Body of pancreas (tissue), 4 donors: Measurements from ENCODE around the gene KTN1. TPM values are rescaled to one million over a fixed set of nuclear protein-coding genes. Genes with fewer than 3 reads are reported as not detected.

Source experiments
- ATAC-seq: fragments of 150-250 bp; one replicate; pipeline ENCODE4 v1.9.1; 2016
- DNase-seq, 4 donors: peaks; one replicate each; pipeline ENCODE4 v3.0.0-alpha.2; 2019
- H3K27ac ChIP-seq, 4 donors: fragments of 200-600 bp; sonication (generic); 1 replicate in 3 of 4; 2 replicates in 1 of 4; pipeline versions ENCODE4 v1.5.1 to v1.6.1; 2016 to 2019; ENCODE audit warnings: mild to moderate bottlenecking in 1 of 4, mixed read lengths in 1 of 4, moderate library complexity in 1 of 4
- H3K27me3 ChIP-seq, 2 donors: fragments of 200-600 bp; sonication (generic); one replicate each; pipeline ENCODE4 v1.6.0; 2016; ENCODE audit warnings: mild to moderate bottlenecking in 1 of 2
- H3K36me3 ChIP-seq, 2 donors: fragments of 200-600 bp; sonication (generic); replicated peaks in 1 of 2; 2 replicates each; pipeline ENCODE4 v1.5.1; 2016; ENCODE audit warnings: low read depth in 2 of 2; ENCODE audit not compliant: insufficient read depth in 1 of 2
- H3K4me1 ChIP-seq: fragments of 200-600 bp; sonication (generic); one replicate; pipeline ENCODE4 v1.6.0; 2016
- H3K4me3 ChIP-seq, 2 donors: fragments of 200-600 bp; sonication (generic); 1 replicate in 1 of 2; 2 replicates in 1 of 2; pipeline ENCODE4 v1.5.1; 2016 to 2019
- H3K9me3 ChIP-seq, 3 donors: fragments of 200-600 bp; sonication (generic); 1 replicate in 2 of 3; 2 replicates in 1 of 3; pipeline ENCODE4 v1.5.1; 2016
- POLR2A ChIP-seq, 3 donors: fragments of 450-650 bp; IDR thresholded peaks; one replicate each; pipeline ENCODE4 v1.6.1; 2016; ENCODE audit warnings: antibody characterized with exemption in 3 of 3, mild to moderate bottlenecking in 2 of 3
- WGBS, 2 donors: methylation state at CpG; one replicate each; pipeline ENCODE4 v1.1.5; 2017; 5-methylcytosine and 5-hydroxymethylcytosine counted together
- intact Hi-C: fragments of 100-400 bp; cut with DNase I; formaldehyde crosslinking; loops from one replicate; pipeline ENCODE4 v1.15.1; 2023
- total RNA-seq, 2 donors: library from RNA; depleted of rRNA; stranded (reverse); fragments of >200 nt; gene quantifications; one replicate each; pipeline ENCODE4 v1.1.0, GENCODE V29; 2016
- TF ChIP-seq, protein P1 (sequence below), 7 experiments: fragments of 450-650 bp in 4 of 7; fragments of 200-600 bp in 3 of 7; sonication (generic) in 3 of 7; IDR thresholded peaks; one replicate each; pipeline ENCODE4 v1.5.1; 2016 to 2019; ENCODE audit warnings: antibody characterized with exemption in 7 of 7

The KTN1 gene
- total RNA-seq, 2 donors from 2014 or later: 57.0 to 91.8 TPM

DNA sequence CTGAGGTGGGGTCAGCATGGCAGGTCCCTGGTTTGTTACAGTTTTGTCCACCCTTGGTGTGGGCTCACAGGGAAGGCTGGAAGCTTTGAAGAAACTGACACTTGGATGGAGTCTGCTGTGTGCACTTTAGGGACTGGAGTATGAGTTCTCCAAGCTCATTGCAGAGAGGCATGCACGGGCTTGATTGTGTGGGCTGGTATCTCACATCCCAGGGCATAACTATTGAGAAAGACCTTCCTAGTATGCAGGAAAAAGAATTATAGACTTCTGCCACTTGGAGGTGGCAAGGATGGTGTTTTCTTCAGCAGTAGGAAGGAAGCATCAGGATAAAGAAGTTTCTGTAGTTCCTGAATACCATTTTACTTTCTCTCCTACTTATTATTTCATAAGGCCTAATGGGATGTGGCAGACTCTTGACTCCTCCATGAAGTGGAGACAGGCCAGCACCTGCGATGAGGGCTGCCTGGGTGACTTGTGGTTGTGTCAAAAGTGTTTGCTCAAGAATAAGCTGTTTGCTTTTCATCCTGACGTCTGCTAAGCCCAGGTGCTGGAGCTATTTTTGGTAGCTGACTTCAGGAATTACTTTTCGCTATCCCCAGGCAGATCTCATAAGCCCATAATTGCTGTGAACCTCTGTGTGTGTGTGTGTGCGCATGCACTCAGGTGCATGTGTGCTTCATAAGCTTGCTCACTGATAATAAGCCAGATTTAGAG lies 125.8 kb downstream of the KTN1 start:
- TF ChIP-seq POLR2A (IDR thresholded peaks at IDR 0.05): no peak
- TF ChIP-seq, protein P1, sequence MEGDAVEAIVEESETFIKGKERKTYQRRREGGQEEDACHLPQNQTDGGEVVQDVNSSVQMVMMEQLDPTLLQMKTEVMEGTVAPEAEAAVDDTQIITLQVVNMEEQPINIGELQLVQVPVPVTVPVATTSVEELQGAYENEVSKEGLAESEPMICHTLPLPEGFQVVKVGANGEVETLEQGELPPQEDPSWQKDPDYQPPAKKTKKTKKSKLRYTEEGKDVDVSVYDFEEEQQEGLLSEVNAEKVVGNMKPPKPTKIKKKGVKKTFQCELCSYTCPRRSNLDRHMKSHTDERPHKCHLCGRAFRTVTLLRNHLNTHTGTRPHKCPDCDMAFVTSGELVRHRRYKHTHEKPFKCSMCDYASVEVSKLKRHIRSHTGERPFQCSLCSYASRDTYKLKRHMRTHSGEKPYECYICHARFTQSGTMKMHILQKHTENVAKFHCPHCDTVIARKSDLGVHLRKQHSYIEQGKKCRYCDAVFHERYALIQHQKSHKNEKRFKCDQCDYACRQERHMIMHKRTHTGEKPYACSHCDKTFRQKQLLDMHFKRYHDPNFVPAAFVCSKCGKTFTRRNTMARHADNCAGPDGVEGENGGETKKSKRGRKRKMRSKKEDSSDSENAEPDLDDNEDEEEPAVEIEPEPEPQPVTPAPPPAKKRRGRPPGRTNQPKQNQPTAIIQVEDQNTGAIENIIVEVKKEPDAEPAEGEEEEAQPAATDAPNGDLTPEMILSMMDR (IDR thresholded peaks at IDR 0.05): no peak
- Histone ChIP-seq H3K9me3 (no peaks in the 10 kb centered on the region), H3K36me3 (no peaks in the 10 kb centered on the region), H3K27ac (no peak overlapping the region), H3K4me3 (no peak overlapping the region), H3K27me3 (no peaks in the 10 kb centered on the region), H3K4me1 (peaks cover 5% of the 10 kb centered on the region)
- WGBS, 2 donors: 33 to 41% methylated on average over 5 of the region's 5 CpGs
- peak; percentile 72 for ATAC-seq
- peak; percentile 23 to 62 (median 59) for DNase-seq
- intact Hi-C loops: loop anchor here (10.0 kb wide), 1 partner anchor 769 kb away; no protein-coding TSS in a partner anchor

DNA sequence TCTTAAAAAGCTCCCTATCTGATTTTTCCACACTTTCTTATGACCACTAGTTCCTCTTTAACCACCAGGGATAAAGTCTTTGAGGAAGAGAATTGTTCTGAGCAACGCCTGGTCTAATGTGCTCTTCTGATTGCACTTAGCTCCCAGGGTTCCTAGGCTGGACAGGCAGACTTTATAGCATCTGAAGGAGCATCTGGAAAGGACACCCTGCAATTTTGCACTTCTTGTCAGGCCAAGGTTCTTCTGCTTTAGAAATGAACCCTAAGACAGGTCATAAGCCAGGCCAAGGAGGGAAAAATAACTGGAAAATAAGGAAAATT lies 126.3 kb downstream of the KTN1 start:
- Histone ChIP-seq H3K27ac (no peak overlapping the region), H3K27me3 (no peaks in the 10 kb centered on the region), H3K4me1 (peaks cover 5% of the 10 kb centered on the region), H3K36me3 (no peaks in the 10 kb centered on the region), H3K9me3 (no peaks in the 10 kb centered on the region), H3K4me3 (no peak overlapping the region)
- WGBS, 2 donors: 58 to 59% methylated on average over 1 of the region's 1 CpG
- DNase-seq (no peak), ATAC-seq (no peak)
- intact Hi-C loops: loop anchor here (10.0 kb wide), 1 partner anchor 768 kb away; no protein-coding TSS in a partner anchor
- TF ChIP-seq, protein P1 (IDR thresholded peaks at IDR 0.05): no peak
- no peak for TF ChIP-seq POLR2A (IDR thresholded peaks at IDR 0.05)

DNA sequence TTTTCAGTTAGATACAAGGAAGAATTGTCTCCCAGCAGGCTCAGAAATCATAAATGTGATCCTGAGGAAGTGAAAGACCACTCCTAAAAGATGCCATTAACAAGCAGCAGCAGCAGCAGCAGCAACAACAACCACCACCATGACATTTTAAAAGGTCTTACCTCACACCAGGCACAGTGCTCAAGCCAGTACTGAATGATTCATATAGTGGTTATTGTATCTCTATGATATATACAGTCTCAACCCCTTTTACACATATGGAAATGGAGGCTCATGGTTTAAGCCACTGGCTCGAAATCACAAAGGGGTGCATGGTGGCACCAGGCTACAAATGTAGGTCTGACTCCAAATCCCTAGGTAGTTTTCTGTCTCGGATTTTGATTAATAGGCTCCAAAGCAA lies 126.9 kb downstream of the KTN1 start:
- intact Hi-C loops: loop anchor here (10.0 kb wide), 1 partner anchor 768 kb away; no protein-coding TSS in a partner anchor
- WGBS, 2 donors: 50 to 55% methylated on average over 2 of the region's 2 CpGs

DNA sequence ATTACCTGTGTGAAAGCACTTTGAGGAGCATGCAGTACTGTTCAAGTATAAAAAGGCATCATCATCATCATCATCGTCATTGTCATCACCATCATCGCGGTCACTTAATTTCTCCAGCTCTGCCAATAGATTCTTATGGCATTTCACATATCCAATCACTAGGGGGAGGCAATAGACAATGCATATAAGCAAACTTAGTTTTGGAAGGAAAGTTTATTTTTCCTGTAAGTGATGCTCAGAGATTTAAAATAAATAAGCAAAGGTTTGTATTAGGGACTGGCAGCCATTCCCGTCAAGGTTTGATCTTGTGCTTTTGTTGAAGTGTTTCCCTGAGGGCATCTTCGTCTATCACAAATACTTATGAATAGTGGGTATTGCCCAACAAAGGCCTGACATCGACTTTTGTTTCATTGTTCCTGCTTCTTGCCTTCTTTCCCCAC lies 127.4 kb downstream of the KTN1 start:
- intact Hi-C loops: loop anchor here (10.0 kb wide), 1 partner anchor 767 kb away; no protein-coding TSS in a partner anchor
- Histone ChIP-seq H3K9me3 (no peaks in the 10 kb centered on the region), H3K27me3 (no peaks in the 10 kb centered on the region), H3K36me3 (no peaks in the 10 kb centered on the region), H3K4me1 (peaks cover 5% of the 10 kb centered on the region), H3K27ac (no peak overlapping the region), H3K4me3 (no peak overlapping the region)
- DNase-seq (no peak), ATAC-seq (peak; percentile 56)
- no peak for TF ChIP-seq POLR2A (IDR thresholded peaks at IDR 0.05)
- TF ChIP-seq, protein P1 (IDR thresholded peaks at IDR 0.05): peak; percentile 17 to 75 (median 75)
- 26 to 27% methylated on average over 6 of the region's 6 CpGs for WGBS, 2 donors

More for the DNA sequence above, 126.9 kb downstream of the KTN1 start:
- no peak for DNase-seq
- peaks cover 5% of the 10 kb centered on the region for H3K4me1 ChIP-seq
- H3K36me3 ChIP-seq: no peaks in the 10 kb centered on the region
- ATAC-seq: no peak
- H3K27me3 ChIP-seq: no peaks in the 10 kb centered on the region
- no peaks in the 10 kb centered on the region for H3K9me3 ChIP-seq
- no peak for TF ChIP-seq POLR2A (IDR thresholded peaks at IDR 0.05)
- TF ChIP-seq, protein P1 (IDR thresholded peaks at IDR 0.05): no peak
- H3K27ac ChIP-seq: no peak overlapping the region
- no peak overlapping the region for H3K4me3 ChIP-seq
